K562 (cell line): ENCODE measurements around the gene ECI2. TPM values are rescaled to one million over a fixed set of nuclear protein-coding genes. Genes with fewer than 3 reads are reported as not detected.
A peak's percentile ranks its signal among the peaks of the same experiment; 100 is the strongest.

Experiments used
- CREM ChIP-seq: IDR thresholded peaks from 2 replicates; pipeline ENCODE4 v1.6.1; 2014; ENCODE audit warnings: antibody characterized with exemption, low read depth
- FOXK1 ChIP-seq: sonication (generic); formaldehyde crosslinking; IDR thresholded peaks from 2 replicates; pipeline ENCODE4 v1.8.0; 2022; ENCODE audit warnings: missing genetic modification reagents, mild to moderate bottlenecking, borderline replicate concordance
- GATAD2A ChIP-seq: fragments of 450-650 bp; IDR thresholded peaks from 2 replicates; pipeline ENCODE4 v1.6.1; 2017
- HMGN3 ChIP-seq: IDR thresholded peaks from 2 replicates; pipeline ENCODE4 v1.6.1; 2011; ENCODE audit warnings: borderline replicate concordance, low read depth, mild to moderate bottlenecking, mixed read lengths, low read length; ENCODE audit not compliant: insufficient read length; ENCODE audit errors: extremely low read depth
- KAT2B ChIP-seq: IDR thresholded peaks from one replicate; pipeline ENCODE4 v1.6.1; 2012; ENCODE audit warnings: low read depth, mild to moderate bottlenecking, control low read depth, inconsistent platforms, low read length, moderate library complexity
- KLF1 ChIP-seq: fragments of 450-650 bp; IDR thresholded peaks from 2 replicates; pipeline ENCODE4 v1.6.1; 2016; ENCODE audit warnings: missing genetic modification characterization, missing compliant biosample characterization
- MCM7 ChIP-seq, 2 experiments: fragments of 450-650 bp; IDR thresholded peaks; 2 replicates each; pipeline ENCODE4 v1.6.1; 2016 to 2018
- NR2C1 ChIP-seq, 2 experiments: fragments of 450-650 bp; IDR thresholded peaks; 2 replicates each; pipeline ENCODE4 v1.6.1; 2017; ENCODE audit warnings: mild to moderate bottlenecking in 2 of 2, antibody characterized with exemption in 1 of 2, inconsistent platforms in 1 of 2, missing compliant biosample characterization in 1 of 2, missing genetic modification characterization in 1 of 2
- NRF1 ChIP-seq, 2 experiments: fragments of 450-650 bp; IDR thresholded peaks in 1 of 2; conservative IDR thresholded peaks in 1 of 2; 2 replicates each; pipeline ENCODE4 v1.6.1; 2014; ENCODE audit warnings: mild to moderate bottlenecking in 2 of 2
- PHF8 ChIP-seq: fragments of 200-600 bp; sonication (generic); IDR thresholded peaks from 2 replicates; pipeline ENCODE4 v1.6.1; 2012; ENCODE audit warnings: mixed run types, mild to moderate bottlenecking, inconsistent platforms, low read length, moderate library complexity, borderline replicate concordance
- XRCC5 ChIP-seq: fragments of 200-400 bp; formaldehyde crosslinking; IDR thresholded peaks from 2 replicates; pipeline ENCODE4 v1.6.1; 2017; ENCODE audit warnings: low read depth, mild to moderate bottlenecking, low read length
- ZNF311 ChIP-seq: fragments of 250-450 bp; sonication (Bioruptor Pico); IDR thresholded peaks from 2 replicates; pipeline ENCODE4 v1.4.0; 2020; ENCODE audit warnings: mild to moderate bottlenecking, moderate library complexity
- ZNF354B ChIP-seq: fragments of 250-450 bp; sonication (Bioruptor Pico); IDR thresholded peaks from 2 replicates; pipeline ENCODE4 v1.4.0; 2020
- ZNF431 ChIP-seq: sonication (generic); formaldehyde crosslinking; IDR thresholded peaks from 2 replicates; pipeline ENCODE4 v1.8.0; 2022; ENCODE audit warnings: mild to moderate bottlenecking, missing genetic modification reagents
- polyA plus RNA-seq, 8 experiments: library from polyadenylated mRNA; depleted of rRNA in 4 of 8; stranded (reverse) in 5 of 8; unstranded in 3 of 8; fragments of >200 nt; fragmentation: Nextera tagmentation in 2 of 8; fragmentation: Illumina TruSeq in 1 of 8; extraction: Ambion mirVana in 2 of 8; extraction: Trizol in 1 of 8; gene quantifications; 2 replicates each; pipeline versions ENCODE4 v1.2.1 to v1.2.3, GENCODE V29; 2011 to 2014; ENCODE audit warnings: inconsistent platforms in 1 of 8, missing spikeins in 1 of 8
- total RNA-seq, 7 experiments: library from RNA; depleted of rRNA in 6 of 7; stranded (reverse); fragments of >200 nt in 6 of 7; fragmentation: Illumina TruSeq in 2 of 7; extraction: Trizol in 2 of 7; gene quantifications; 2 replicates each; pipeline versions ENCODE4 v1.2.1 to v1.2.3, GENCODE V29; 2011 to 2021; ENCODE audit warnings: low replicate concordance in 1 of 7
- TF ChIP-seq, protein P1 (sequence below): fragments of 200-800 bp; sonication (Bioruptor generic); IDR thresholded peaks from 2 replicates; pipeline ENCODE4 v1.6.1; 2017; ENCODE audit warnings: missing genetic modification characterization, missing compliant biosample characterization
- TF ChIP-seq, protein P2 (sequence below): fragments of 250-450 bp; sonication (Bioruptor Pico); IDR thresholded peaks from 2 replicates; pipeline ENCODE4 v1.5.0; 2021
- TF ChIP-seq, protein P3 (sequence below): fragments of 450-650 bp; IDR thresholded peaks from 2 replicates; pipeline ENCODE4 v1.6.1; 2017; ENCODE audit warnings: antibody characterized with exemption
- TF ChIP-seq, protein P4 (sequence below): fragments of 450-650 bp; IDR thresholded peaks from 2 replicates; pipeline ENCODE4 v1.6.1; 2016; ENCODE audit warnings: missing biosample characterization, missing genetic modification characterization
- TF ChIP-seq, protein P5 (sequence below): fragments of 250-450 bp; sonication (Bioruptor Pico); IDR thresholded peaks from 2 replicates; pipeline ENCODE4 v1.5.0; 2021; ENCODE audit warnings: mild to moderate bottlenecking, borderline replicate concordance
- TF ChIP-seq, protein P6 (sequence below): fragments of 450-650 bp; formaldehyde crosslinking; IDR thresholded peaks from 2 replicates; pipeline ENCODE4 v1.4.0; 2020; ENCODE audit warnings: mild to moderate bottlenecking

The ECI2 gene
- total and polyA plus RNA-seq, 9 of the 15 experiments (the other 6 are each of a cell fraction or from before 2014, with no cell fraction given) = 80.7 to 377 (median 142) TPM

DNA sequence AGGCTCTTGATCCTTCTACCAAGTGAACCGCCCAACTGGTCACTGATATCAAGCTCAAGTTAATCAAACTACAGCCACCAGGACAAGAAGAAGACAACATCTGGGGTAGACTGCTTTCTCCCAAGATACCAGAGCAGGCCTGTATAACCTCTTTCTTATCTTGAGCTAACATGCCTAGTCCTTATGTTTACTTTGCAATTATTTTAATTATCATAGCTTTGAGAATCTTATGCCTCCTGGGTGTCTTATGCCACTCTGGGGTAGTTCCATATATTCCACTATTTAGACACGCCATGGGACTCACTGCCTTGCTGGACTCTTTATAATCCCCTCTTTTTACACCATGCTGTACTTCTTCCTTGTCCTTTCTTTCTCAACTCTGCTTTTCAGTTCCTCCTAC is 41.5 kb upstream of the ECI2 start (continued):
- TF ChIP-seq PHF8 = no peak
- no peak for TF ChIP-seq KLF1
- TF ChIP-seq MCM7 (IDR thresholded peaks at IDR 0.05) = no peak
- no peak for TF ChIP-seq ZNF431 (CRISPR knock-in tag)
- peak; percentile 33; the same call in 1 of the 2 replicates for TF ChIP-seq CREM
- TF ChIP-seq, protein P1, sequence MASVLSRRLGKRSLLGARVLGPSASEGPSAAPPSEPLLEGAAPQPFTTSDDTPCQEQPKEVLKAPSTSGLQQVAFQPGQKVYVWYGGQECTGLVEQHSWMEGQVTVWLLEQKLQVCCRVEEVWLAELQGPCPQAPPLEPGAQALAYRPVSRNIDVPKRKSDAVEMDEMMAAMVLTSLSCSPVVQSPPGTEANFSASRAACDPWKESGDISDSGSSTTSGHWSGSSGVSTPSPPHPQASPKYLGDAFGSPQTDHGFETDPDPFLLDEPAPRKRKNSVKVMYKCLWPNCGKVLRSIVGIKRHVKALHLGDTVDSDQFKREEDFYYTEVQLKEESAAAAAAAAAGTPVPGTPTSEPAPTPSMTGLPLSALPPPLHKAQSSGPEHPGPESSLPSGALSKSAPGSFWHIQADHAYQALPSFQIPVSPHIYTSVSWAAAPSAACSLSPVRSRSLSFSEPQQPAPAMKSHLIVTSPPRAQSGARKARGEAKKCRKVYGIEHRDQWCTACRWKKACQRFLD (CRISPR knock-in tag) = peak; percentile 94
- TF ChIP-seq, protein P2, sequence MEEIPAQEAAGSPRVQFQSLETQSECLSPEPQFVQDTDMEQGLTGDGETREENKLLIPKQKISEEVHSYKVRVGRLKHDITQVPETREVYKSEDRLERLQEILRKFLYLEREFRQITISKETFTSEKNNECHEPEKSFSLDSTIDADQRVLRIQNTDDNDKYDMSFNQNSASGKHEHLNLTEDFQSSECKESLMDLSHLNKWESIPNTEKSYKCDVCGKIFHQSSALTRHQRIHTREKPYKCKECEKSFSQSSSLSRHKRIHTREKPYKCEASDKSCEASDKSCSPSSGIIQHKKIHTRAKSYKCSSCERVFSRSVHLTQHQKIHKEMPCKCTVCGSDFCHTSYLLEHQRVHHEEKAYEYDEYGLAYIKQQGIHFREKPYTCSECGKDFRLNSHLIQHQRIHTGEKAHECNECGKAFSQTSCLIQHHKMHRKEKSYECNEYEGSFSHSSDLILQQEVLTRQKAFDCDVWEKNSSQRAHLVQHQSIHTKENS (CRISPR knock-in tag) = no peak
- TF ChIP-seq XRCC5 = no peak
- TF ChIP-seq, protein P3, sequence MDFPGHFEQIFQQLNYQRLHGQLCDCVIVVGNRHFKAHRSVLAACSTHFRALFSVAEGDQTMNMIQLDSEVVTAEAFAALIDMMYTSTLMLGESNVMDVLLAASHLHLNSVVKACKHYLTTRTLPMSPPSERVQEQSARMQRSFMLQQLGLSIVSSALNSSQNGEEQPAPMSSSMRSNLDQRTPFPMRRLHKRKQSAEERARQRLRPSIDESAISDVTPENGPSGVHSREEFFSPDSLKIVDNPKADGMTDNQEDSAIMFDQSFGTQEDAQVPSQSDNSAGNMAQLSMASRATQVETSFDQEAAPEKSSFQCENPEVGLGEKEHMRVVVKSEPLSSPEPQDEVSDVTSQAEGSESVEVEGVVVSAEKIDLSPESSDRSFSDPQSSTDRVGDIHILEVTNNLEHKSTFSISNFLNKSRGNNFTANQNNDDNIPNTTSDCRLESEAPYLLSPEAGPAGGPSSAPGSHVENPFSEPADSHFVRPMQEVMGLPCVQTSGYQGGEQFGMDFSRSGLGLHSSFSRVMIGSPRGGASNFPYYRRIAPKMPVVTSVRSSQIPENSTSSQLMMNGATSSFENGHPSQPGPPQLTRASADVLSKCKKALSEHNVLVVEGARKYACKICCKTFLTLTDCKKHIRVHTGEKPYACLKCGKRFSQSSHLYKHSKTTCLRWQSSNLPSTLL = no peak
- TF ChIP-seq, protein P4, sequence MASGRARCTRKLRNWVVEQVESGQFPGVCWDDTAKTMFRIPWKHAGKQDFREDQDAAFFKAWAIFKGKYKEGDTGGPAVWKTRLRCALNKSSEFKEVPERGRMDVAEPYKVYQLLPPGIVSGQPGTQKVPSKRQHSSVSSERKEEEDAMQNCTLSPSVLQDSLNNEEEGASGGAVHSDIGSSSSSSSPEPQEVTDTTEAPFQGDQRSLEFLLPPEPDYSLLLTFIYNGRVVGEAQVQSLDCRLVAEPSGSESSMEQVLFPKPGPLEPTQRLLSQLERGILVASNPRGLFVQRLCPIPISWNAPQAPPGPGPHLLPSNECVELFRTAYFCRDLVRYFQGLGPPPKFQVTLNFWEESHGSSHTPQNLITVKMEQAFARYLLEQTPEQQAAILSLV = no peak
- TF ChIP-seq FOXK1 (CRISPR knock-in tag) = no peak
- TF ChIP-seq NRF1 (conservative IDR thresholded peaks at IDR 0.05 in 1 of 2, IDR thresholded peaks at IDR 0.05 in 1 of 2) = no peak
- TF ChIP-seq, protein P5, sequence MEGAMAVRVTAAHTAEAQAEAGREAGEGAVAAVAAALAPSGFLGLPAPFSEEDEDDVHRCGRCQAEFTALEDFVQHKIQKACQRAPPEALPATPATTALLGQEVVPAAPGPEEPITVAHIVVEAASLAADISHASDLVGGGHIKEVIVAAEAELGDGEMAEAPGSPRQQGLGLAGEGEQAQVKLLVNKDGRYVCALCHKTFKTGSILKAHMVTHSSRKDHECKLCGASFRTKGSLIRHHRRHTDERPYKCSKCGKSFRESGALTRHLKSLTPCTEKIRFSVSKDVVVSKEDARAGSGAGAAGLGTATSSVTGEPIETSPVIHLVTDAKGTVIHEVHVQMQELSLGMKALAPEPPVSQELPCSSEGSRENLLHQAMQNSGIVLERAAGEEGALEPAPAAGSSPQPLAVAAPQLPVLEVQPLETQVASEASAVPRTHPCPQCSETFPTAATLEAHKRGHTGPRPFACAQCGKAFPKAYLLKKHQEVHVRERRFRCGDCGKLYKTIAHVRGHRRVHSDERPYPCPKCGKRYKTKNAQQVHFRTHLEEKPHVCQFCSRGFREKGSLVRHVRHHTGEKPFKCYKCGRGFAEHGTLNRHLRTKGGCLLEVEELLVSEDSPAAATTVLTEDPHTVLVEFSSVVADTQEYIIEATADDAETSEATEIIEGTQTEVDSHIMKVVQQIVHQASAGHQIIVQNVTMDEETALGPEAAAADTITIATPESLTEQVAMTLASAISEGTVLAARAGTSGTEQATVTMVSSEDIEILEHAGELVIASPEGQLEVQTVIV (CRISPR knock-in tag) = no peak
- TF ChIP-seq KAT2B = no peak
- no peak for TF ChIP-seq NR2C1 (IDR thresholded peaks at IDR 0.05)
- no peak for TF ChIP-seq NR2C1 (tag; IDR thresholded peaks at IDR 0.05)
- no peak for TF ChIP-seq ZNF311 (CRISPR knock-in tag)
- TF ChIP-seq GATAD2A = 0 out of 2 replicates have a peak, but pooled peaks have one; percentile 59
- no peak for TF ChIP-seq HMGN3
- TF ChIP-seq ZNF354B = no peak
- TF ChIP-seq, protein P6, sequence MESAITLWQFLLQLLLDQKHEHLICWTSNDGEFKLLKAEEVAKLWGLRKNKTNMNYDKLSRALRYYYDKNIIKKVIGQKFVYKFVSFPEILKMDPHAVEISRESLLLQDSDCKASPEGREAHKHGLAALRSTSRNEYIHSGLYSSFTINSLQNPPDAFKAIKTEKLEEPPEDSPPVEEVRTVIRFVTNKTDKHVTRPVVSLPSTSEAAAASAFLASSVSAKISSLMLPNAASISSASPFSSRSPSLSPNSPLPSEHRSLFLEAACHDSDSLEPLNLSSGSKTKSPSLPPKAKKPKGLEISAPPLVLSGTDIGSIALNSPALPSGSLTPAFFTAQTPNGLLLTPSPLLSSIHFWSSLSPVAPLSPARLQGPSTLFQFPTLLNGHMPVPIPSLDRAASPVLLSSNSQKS (CRISPR knock-in tag) = no peak
